Colonic mucosa (tissue), 4 donors: ENCODE measurements around the gene NUAK1. TPM values are rescaled to one million over a fixed set of nuclear protein-coding genes. Genes with fewer than 3 reads are reported as not detected.

Experiments used
- DNase-seq: peaks from one replicate; pipeline ENCODE4 v3.0.0-alpha.2; 2020
- H3K27ac ChIP-seq: fragments of 200-600 bp; one replicate; pipeline ENCODE4 v1.8.0; 2021
- H3K27me3 ChIP-seq: fragments of 200-600 bp; one replicate; pipeline ENCODE4 v1.8.0; 2021
- H3K36me3 ChIP-seq: fragments of 200-600 bp; one replicate; pipeline ENCODE4 v1.8.0; 2021
- H3K4me1 ChIP-seq: fragments of 200-600 bp; one replicate; pipeline ENCODE4 v1.8.0; 2021; ENCODE audit warnings: mild to moderate bottlenecking
- H3K4me3 ChIP-seq: fragments of 200-600 bp; one replicate; pipeline ENCODE4 v1.8.0; 2021
- H3K9ac ChIP-seq, 2 donors: one replicate each; pipeline ENCODE4 v1.7.0; 2013; ENCODE audit warnings: control low read depth in 2 of 2, low read depth in 2 of 2, low read length in 2 of 2
- H3K9me3 ChIP-seq: fragments of 200-600 bp; one replicate; pipeline ENCODE4 v1.8.0; 2021
- intact Hi-C: fragments of 100-400 bp; cut with DNase I; formaldehyde crosslinking; loops from one replicate; pipeline ENCODE4 v1.14.1; 2022
- total RNA-seq, 2 donors: library from RNA; stranded (reverse); fragmentation: NEBNext Ultra II Directional in 1 of 2; extraction: Animal tissue kit (Norgen Biotek cat#: 25700) in 1 of 2; gene quantifications; one replicate each; pipeline ENCODE4 v1.2.1, GENCODE V29; 2021
- TF ChIP-seq, protein P1 (sequence below): fragments of 200-600 bp; IDR thresholded peaks from one replicate; pipeline ENCODE4 v1.8.0; 2022; ENCODE audit warnings: antibody characterized with exemption, mild to moderate bottlenecking
- donor health status: healthy.
- donor health status: DM: no; HTN: no; CAD: no.
- donor health status: DM: no; HTN: no; CAD: no.

Gene NUAK1
- total RNA-seq, 2 donors from 2014 or later: 2.2 to 3.7 TPM

GRCh38 chr12:106046947-106047346 lies 91.8 kb downstream of the NUAK1 start:
- TF ChIP-seq, protein P1, sequence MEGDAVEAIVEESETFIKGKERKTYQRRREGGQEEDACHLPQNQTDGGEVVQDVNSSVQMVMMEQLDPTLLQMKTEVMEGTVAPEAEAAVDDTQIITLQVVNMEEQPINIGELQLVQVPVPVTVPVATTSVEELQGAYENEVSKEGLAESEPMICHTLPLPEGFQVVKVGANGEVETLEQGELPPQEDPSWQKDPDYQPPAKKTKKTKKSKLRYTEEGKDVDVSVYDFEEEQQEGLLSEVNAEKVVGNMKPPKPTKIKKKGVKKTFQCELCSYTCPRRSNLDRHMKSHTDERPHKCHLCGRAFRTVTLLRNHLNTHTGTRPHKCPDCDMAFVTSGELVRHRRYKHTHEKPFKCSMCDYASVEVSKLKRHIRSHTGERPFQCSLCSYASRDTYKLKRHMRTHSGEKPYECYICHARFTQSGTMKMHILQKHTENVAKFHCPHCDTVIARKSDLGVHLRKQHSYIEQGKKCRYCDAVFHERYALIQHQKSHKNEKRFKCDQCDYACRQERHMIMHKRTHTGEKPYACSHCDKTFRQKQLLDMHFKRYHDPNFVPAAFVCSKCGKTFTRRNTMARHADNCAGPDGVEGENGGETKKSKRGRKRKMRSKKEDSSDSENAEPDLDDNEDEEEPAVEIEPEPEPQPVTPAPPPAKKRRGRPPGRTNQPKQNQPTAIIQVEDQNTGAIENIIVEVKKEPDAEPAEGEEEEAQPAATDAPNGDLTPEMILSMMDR: no peak
- intact Hi-C loops: no loop called here

DNA sequence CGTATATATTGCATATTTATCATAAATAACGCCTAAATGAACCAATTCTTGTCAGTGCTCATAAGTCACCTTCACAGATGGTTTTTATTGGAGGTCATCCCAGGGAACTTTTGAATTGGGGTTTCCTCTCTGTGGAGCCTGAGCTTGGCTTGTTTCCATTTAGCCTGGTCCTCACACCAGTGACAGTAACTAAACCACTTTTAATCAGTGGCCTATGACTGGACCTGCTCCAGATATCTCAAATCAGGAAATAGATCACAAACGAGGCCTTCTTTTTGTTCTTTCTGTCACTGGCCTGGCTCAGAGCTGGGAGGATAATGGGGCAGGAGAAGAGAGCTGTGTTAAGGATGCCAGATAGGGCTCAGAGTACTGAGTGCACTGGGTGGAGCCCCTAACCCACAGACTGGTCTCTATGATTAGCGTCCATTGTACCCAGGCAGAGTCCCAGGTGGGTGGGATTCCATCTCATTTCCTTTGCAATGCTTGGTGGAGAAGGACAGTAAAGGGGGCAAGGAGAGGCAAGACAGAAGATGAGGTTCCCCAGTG lies 92.4 kb downstream of the NUAK1 start:
- Histone ChIP-seq H3K36me3 (no peaks in the 10 kb centered on the region), H3K9ac (no peak overlapping the region), H3K4me1 (no peaks in the 10 kb centered on the region), H3K27ac (no peak overlapping the region), H3K9me3 (no peaks in the 10 kb centered on the region), H3K27me3 (no peaks in the 10 kb centered on the region), H3K4me3 (no peak overlapping the region)
- DNase-seq: no peak
- TF ChIP-seq, protein P1: no peak
- intact Hi-C loops: no loop called here

More at GRCh38 chr12:106046947-106047346, 91.8 kb downstream of the NUAK1 start:
- no peak for DNase-seq
- Histone ChIP-seq H3K9me3 (no peaks in the 10 kb centered on the region), H3K4me3 (no peak overlapping the region), H3K27me3 (no peaks in the 10 kb centered on the region), H3K27ac (no peak overlapping the region), H3K4me1 (no peaks in the 10 kb centered on the region), H3K9ac (no peak overlapping the region), H3K36me3 (no peaks in the 10 kb centered on the region)

DNA sequence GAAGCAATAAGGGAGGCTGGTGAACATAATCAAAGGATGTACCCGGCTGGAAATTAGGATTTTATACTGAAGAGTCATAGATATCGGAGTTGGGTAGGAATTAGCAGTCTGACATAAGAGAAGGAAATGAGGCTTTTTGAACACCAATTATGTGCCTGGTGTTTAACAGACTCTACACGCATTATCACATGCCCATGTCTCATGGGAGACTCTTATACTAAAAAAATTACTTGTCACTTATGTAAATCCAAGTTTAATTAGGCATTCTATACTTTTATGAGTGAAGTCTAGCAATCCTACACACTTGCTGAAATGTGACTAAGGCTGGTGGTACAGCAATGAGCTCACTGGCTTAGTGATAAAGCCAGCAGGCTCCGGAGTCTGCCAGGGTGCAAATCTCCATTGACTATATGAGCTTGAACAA lies 93.5 kb downstream of the NUAK1 start:
- no peaks in the 10 kb centered on the region for H3K27me3 ChIP-seq
- DNase-seq: no peak
- H3K27ac ChIP-seq: no peak overlapping the region
- H3K4me1 ChIP-seq: no peaks in the 10 kb centered on the region
- H3K4me3 ChIP-seq: no peak overlapping the region
- no peak overlapping the region for H3K9ac ChIP-seq
- no peaks in the 10 kb centered on the region for H3K9me3 ChIP-seq
- intact Hi-C loops: no loop called here
- H3K36me3 ChIP-seq: no peaks in the 10 kb centered on the region
- TF ChIP-seq, protein P1: no peak

DNA sequence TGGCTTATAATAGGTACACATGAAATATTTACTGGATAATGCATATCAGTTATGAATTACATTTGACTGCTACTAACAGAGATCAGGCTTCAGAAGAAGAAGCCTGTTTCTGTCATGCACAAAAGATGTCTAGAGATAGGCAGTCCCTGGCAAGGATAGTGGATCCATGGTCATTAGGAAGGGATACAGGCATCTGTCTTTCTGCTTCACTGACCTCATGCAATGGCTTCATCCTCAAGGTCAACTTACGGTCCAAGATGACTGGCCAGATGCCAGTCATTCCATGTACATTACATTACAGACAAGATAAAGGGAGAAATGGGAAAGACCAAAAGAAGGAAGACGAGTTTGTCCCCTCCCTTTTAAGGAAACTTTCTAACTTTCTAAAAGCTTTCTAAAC lies 94.0 kb downstream of the NUAK1 start:
- intact Hi-C loops: no loop called here
- Histone ChIP-seq H3K27me3 (no peaks in the 10 kb centered on the region), H3K4me1 (no peaks in the 10 kb centered on the region), H3K36me3 (no peaks in the 10 kb centered on the region), H3K27ac (no peak overlapping the region), H3K4me3 (no peak overlapping the region), H3K9me3 (no peaks in the 10 kb centered on the region), H3K9ac (no peak overlapping the region)
- no peak for DNase-seq
- TF ChIP-seq, protein P1: no peak

DNA sequence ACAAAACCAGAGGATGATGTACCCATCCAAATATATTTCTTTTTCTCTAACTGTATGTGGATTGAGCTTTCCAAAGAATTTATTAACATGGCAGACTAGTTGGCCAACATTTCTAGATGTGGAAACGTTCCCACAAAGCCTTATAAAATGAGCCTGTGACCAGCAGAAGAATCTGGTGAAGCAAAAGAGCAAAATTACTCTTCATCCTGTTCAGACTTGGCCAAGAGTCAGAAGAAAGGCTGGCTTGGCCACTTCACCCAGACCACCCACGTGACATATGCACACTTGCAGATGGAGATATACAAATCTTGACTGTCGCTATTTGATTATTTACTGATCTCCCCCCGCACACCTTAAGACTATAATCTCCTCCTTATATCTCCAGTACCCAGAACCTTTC lies 96.7 kb downstream of the NUAK1 start:
- TF ChIP-seq, protein P1: no peak
- H3K4me3 ChIP-seq: no peak overlapping the region
- no peaks in the 10 kb centered on the region for H3K36me3 ChIP-seq
- H3K27me3 ChIP-seq: no peaks in the 10 kb centered on the region
- intact Hi-C loops: no loop called here
- H3K4me1 ChIP-seq: no peaks in the 10 kb centered on the region
- no peaks in the 10 kb centered on the region for H3K9me3 ChIP-seq
- no peak overlapping the region for H3K9ac ChIP-seq
- no peak for DNase-seq
- no peak overlapping the region for H3K27ac ChIP-seq
